ENCODE data around the gene ZSCAN5C. TPM values are rescaled to one million over a fixed set of nuclear protein-coding genes. Genes with fewer than 3 reads are reported as not detected.

ZSCAN5C gene
- total and polyA plus RNA-seq, 12 donors, result not detected

GRCh38 chr19:56161534-56161933 lies 40.5 kb upstream of the ZSCAN5C start:
- H3K4me1 ChIP-seq (replicated peaks in 1 of 2), result no peaks in the 10 kb centered on the region
- H3K27me3 ChIP-seq, result no peaks in the 10 kb centered on the region
- no peak overlapping the region for H3K4me3 ChIP-seq
- no peaks in the 10 kb centered on the region for H3K9me3 ChIP-seq (replicated peaks in 1 of 3)
- peaks cover 0 to 20% of the 10 kb centered on the region in 2 donors for H3K36me3 ChIP-seq (replicated peaks in 1 of 2)
- WGBS, 4 donors, result 88 to 97% (median 95%) methylated on average over 3 to 11 of the region's 11 CpGs
- intact Hi-C loops (cut with DNase I), result no loop called here
- H3K27ac ChIP-seq, result no peak overlapping the region
- DNase-seq, result no peak
- no peak for TF ChIP-seq POLR2A (IDR thresholded peaks at IDR 0.05)

DNA sequence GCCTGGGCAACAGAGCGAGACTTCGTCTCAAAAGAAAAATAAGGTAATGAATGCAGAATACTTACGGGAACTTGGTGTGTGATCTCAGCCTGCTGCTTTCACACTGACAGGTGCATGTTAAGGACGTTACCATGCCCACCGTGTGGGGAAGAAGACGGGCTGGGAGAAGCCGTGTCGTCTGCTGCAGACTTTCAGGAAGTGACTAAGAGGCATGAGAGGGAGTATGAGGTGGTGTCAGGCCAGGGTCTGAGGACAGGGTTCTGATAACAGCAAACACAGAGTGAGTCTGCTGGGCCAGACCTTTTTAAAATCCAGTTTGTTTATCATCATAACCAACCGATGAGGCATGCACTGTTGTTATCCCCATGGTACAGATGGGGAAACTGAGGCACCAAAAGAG lies 39.8 kb upstream of the ZSCAN5C start:
- Histone ChIP-seq H3K9me3 (replicated peaks in 1 of 3) (no peaks in the 10 kb centered on the region), H3K4me3 (no peak overlapping the region), H3K36me3 (replicated peaks in 1 of 2) (peaks cover 0 to 20% of the 10 kb centered on the region in 2 donors), H3K4me1 (replicated peaks in 1 of 2) (no peaks in the 10 kb centered on the region), H3K27ac (no peak overlapping the region), H3K27me3 (no peaks in the 10 kb centered on the region)
- DNase-seq, result no peak
- TF ChIP-seq POLR2A (IDR thresholded peaks at IDR 0.05), result no peak
- TF ChIP-seq, protein P1, sequence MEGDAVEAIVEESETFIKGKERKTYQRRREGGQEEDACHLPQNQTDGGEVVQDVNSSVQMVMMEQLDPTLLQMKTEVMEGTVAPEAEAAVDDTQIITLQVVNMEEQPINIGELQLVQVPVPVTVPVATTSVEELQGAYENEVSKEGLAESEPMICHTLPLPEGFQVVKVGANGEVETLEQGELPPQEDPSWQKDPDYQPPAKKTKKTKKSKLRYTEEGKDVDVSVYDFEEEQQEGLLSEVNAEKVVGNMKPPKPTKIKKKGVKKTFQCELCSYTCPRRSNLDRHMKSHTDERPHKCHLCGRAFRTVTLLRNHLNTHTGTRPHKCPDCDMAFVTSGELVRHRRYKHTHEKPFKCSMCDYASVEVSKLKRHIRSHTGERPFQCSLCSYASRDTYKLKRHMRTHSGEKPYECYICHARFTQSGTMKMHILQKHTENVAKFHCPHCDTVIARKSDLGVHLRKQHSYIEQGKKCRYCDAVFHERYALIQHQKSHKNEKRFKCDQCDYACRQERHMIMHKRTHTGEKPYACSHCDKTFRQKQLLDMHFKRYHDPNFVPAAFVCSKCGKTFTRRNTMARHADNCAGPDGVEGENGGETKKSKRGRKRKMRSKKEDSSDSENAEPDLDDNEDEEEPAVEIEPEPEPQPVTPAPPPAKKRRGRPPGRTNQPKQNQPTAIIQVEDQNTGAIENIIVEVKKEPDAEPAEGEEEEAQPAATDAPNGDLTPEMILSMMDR (IDR thresholded peaks at IDR 0.05), result no peak
- intact Hi-C loops (cut with DNase I), result no loop called here
- WGBS, 4 donors, result 48 to 58% (median 51%) methylated on average over 9 of the region's 9 CpGs

DNA sequence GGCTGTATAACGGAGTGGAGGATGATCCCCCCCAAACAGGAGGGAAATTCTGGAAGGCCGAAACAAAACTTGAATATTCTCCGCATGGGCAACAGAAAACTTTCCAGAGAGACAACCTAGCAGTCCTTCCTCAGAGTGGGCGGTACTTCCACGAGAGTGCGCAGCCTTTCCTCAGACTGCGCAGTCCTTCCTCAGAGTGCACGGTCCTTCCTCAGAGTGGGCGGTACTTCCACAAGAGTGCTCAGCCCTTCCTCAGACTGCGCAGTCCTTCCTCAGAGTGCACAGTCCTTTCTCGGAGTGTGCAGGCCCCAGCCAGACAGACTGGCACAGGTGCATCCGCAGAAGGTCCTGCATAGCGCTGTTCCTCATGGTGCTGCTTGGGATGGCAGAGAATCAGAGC lies 39.0 kb upstream of the ZSCAN5C start:
- H3K27ac ChIP-seq, result no peak overlapping the region
- no peaks in the 10 kb centered on the region for H3K27me3 ChIP-seq
- TF ChIP-seq, protein P1 (IDR thresholded peaks at IDR 0.05), result no peak
- TF ChIP-seq POLR2A (IDR thresholded peaks at IDR 0.05), result no peak
- H3K36me3 ChIP-seq (replicated peaks in 1 of 2), result peaks cover 0 to 20% of the 10 kb centered on the region in 2 donors
- no peak for DNase-seq
- no peak overlapping the region for H3K4me3 ChIP-seq
- intact Hi-C loops (cut with DNase I), result no loop called here
- no peaks in the 10 kb centered on the region for H3K9me3 ChIP-seq (replicated peaks in 1 of 3)
- WGBS, 4 donors, result 84 to 100% (median 90%) methylated on average over 5 to 13 of the region's 13 CpGs
- H3K4me1 ChIP-seq (replicated peaks in 1 of 2), result no peaks in the 10 kb centered on the region

DNA sequence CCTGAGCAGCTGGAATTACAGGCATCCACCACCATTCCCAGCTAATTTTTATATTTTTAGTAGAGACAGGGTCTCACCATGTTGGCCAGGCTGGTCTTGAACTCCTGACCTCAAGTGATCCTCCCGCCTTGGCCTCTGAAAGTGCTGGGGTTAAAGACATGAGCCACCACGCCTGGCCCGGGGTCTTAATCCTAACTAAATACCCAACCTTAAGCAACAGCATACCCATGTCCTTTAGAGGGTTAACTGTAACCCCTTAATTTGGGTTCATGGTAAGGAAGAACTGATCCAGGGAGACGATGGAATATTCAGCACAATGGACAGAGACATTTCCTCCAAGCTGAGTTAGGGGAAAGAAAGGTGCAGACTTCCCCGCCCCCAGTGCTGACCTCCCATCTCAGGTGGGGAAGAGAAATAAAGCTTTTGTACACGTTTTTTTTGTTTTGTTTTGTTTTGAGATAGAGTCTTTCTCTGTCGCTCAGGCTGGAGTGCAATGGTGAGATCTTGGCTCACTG lies 35.0 kb upstream of the ZSCAN5C start:
- Histone ChIP-seq H3K9me3 (replicated peaks in 1 of 3) (no peaks in the 10 kb centered on the region), H3K36me3 (replicated peaks in 1 of 2) (no peaks in the 10 kb centered on the region), H3K27me3 (no peaks in the 10 kb centered on the region), H3K27ac (no peak overlapping the region), H3K4me1 (replicated peaks in 1 of 2) (peaks cover 0 to 4% of the 10 kb centered on the region in 2 donors), H3K4me3 (no peak overlapping the region)
- TF ChIP-seq POLR2A (IDR thresholded peaks at IDR 0.05), result no peak
- TF ChIP-seq, protein P1 (IDR thresholded peaks at IDR 0.05), result no peak
- intact Hi-C loops (cut with DNase I), result no loop called here
- 41 to 46% (median 41%) methylated on average over 7 of the region's 7 CpGs for WGBS, 4 donors
- DNase-seq, result no peak

DNA sequence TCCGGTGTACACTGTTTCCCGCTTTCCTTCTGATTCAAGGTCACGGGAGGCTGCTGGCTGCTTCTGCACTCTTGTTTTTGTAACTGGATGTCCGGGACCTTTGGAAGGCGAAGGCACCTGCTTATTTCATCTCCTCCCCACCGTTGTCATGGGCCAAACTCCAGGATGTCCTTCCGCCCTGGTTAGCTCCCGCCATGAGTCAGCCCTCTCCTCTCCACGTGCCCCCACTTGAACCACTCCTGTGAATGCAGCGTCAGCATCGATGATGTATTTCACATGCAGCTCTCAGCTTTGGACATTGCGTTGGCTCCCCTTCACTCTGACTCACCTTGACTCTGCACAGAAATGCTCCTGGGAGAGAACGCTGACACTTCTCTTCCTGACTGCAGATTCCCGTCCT lies 31.8 kb upstream of the ZSCAN5C start:
- TF ChIP-seq, protein P1 (IDR thresholded peaks at IDR 0.05), result no peak
- TF ChIP-seq POLR2A (IDR thresholded peaks at IDR 0.05), result no peak
- intact Hi-C loops (cut with DNase I), result loop anchor here (5.0 kb wide), 2 partner anchors 83 to 93 kb away; no protein-coding TSS in a partner anchor
- 30 to 41% (median 37%) methylated on average over 14 of the region's 14 CpGs for WGBS, 4 donors

More for the DNA sequence above, 31.8 kb upstream of the ZSCAN5C start:
- DNase-seq, result peak; percentile 73 to 94 (median 86)
- H3K4me3 ChIP-seq, result no peak overlapping the region
- peak overlapping the region in 1 of 5 donors; percentile 30 for H3K27ac ChIP-seq
- no peaks in the 10 kb centered on the region for H3K36me3 ChIP-seq (replicated peaks in 1 of 2)
- H3K9me3 ChIP-seq (replicated peaks in 1 of 3), result no peaks in the 10 kb centered on the region
- no peaks in the 10 kb centered on the region for H3K27me3 ChIP-seq
- H3K4me1 ChIP-seq (replicated peaks in 1 of 2), result peaks cover 0 to 4% of the 10 kb centered on the region in 2 donors
